IMR-90 (cell line): ENCODE measurements around the gene TDRD7. TPM values are rescaled to one million over a fixed set of nuclear protein-coding genes. Genes with fewer than 3 reads are reported as not detected.

Source experiments
- ATAC-seq: fragments of 200-7000 bp; cut with Tn5 transposase; 2 replicates; pipeline ENCODE4 v1.9.1; 2020; ENCODE audit warnings: low read depth, mild to moderate bottlenecking, moderate library complexity
- BruUV-seq: library from RNA; stranded (reverse); fragments of 400-500 nt; replicated peaks from 2 replicates; lab custom pipeline; 2021; lab: Mats Ljungman, UMichigan
- CTCF ChIA-PET: fragments of 300-600 bp; formaldehyde crosslinking; extraction: SDS; loops from one replicate; lab custom pipeline; 2021; ENCODE audit warnings: antibody characterized with exemption; lab: Yijun Ruan, JAX
- POLR2A ChIA-PET: fragments of 300-600 bp; sonication (Branson Sonifier 250); formaldehyde crosslinking; loops from one replicate; lab custom pipeline; 2022; ENCODE audit warnings: antibody characterized with exemption; ENCODE audit not compliant: unreplicated experiment; lab: Charles Lee
- DNase-seq: peaks from one replicate; pipeline ENCODE4 v3.0.0; 2013
- H2AFZ ChIP-seq: replicated peaks from 2 replicates; pipeline ENCODE3; 2013; ENCODE audit warnings: low read length, mild to moderate bottlenecking; ENCODE audit not compliant: poor library complexity
- H2AK5ac ChIP-seq: 2 replicates; pipeline ENCODE4 v1.6.1; 2013; ENCODE audit warnings: low read depth, low read length, inconsistent platforms
- H2AK9ac ChIP-seq: replicated peaks from 2 replicates; pipeline ENCODE3; 2013; ENCODE audit warnings: mild to moderate bottlenecking, low read depth, low read length, moderate library complexity; ENCODE audit not compliant: poor library complexity
- H2BK120ac ChIP-seq: 2 replicates; pipeline ENCODE4 v1.6.1; 2013; ENCODE audit warnings: low read depth, low read length, inconsistent platforms
- H2BK15ac ChIP-seq: 3 replicates; pipeline ENCODE4 v1.6.1; 2013; ENCODE audit warnings: low read depth, low read length, inconsistent platforms
- H2BK20ac ChIP-seq: 2 replicates; pipeline ENCODE4 v1.6.1; 2013; ENCODE audit warnings: low read depth, mild to moderate bottlenecking, inconsistent platforms, low read length, moderate library complexity
- H2BK5ac ChIP-seq: 2 replicates; pipeline ENCODE4 v1.6.1; 2013; ENCODE audit warnings: mild to moderate bottlenecking, low read depth, low read length, inconsistent platforms; ENCODE audit not compliant: poor library complexity, severe bottlenecking
- H3K14ac ChIP-seq: replicated peaks from 2 replicates; pipeline ENCODE4 v1.6.1; 2013; ENCODE audit warnings: low read depth, low read length, inconsistent platforms
- H3K18ac ChIP-seq: 2 replicates; pipeline ENCODE4 v1.6.1; 2013; ENCODE audit warnings: low read depth, low read length, control low read depth
- H3K23ac ChIP-seq: 2 replicates; pipeline ENCODE4 v1.6.1; 2013; ENCODE audit warnings: low read depth, low read length, inconsistent platforms
- H3K27ac ChIP-seq: 2 replicates; pipeline ENCODE4 v1.5.1; 2013; ENCODE audit warnings: mild to moderate bottlenecking, control low read depth, low read length; ENCODE audit not compliant: insufficient read depth
- H3K27me3 ChIP-seq: 2 replicates; pipeline ENCODE4 v1.6.1; 2013; ENCODE audit warnings: low read length; ENCODE audit not compliant: control insufficient read depth, insufficient read depth
- H3K36me3 ChIP-seq: 2 replicates; pipeline ENCODE4 v1.6.1; 2013; ENCODE audit warnings: low read length, mixed read lengths; ENCODE audit not compliant: control insufficient read depth, insufficient read depth
- H3K4ac ChIP-seq: 2 replicates; pipeline ENCODE4 v1.6.1; 2013; ENCODE audit warnings: low read depth, low read length, inconsistent platforms
- H3K4me1 ChIP-seq: 2 replicates; pipeline ENCODE4 v1.6.1; 2013; ENCODE audit warnings: low read length, mixed read lengths; ENCODE audit not compliant: control insufficient read depth, insufficient read depth
- H3K4me2 ChIP-seq: 2 replicates; pipeline ENCODE4 v1.6.1; 2013; ENCODE audit warnings: low read depth, mild to moderate bottlenecking, control low read depth, low read length, moderate library complexity
- H3K4me3 ChIP-seq: 2 replicates; pipeline ENCODE4 v1.5.1; 2013; ENCODE audit warnings: low read depth, mild to moderate bottlenecking, control low read depth, low read length, moderate library complexity; ENCODE audit not compliant: insufficient read depth
- H3K56ac ChIP-seq: 2 replicates; pipeline ENCODE4 v1.6.1; 2013; ENCODE audit warnings: low read length, inconsistent platforms; ENCODE audit not compliant: insufficient read depth; ENCODE audit errors: extremely low read depth
- H3K79me1 ChIP-seq, 2 experiments: 2 replicates each; pipeline ENCODE4 v1.6.1; 2013; ENCODE audit warnings: low read length in 2 of 2, inconsistent platforms in 1 of 2, low read depth in 1 of 2
- H3K9ac ChIP-seq: 2 replicates; pipeline ENCODE4 v1.6.1; 2013; ENCODE audit warnings: low read depth, low read length, control low read depth
- H3K9me1 ChIP-seq: 2 replicates; pipeline ENCODE4 v1.6.1; 2013; ENCODE audit warnings: low read length, inconsistent platforms; ENCODE audit not compliant: insufficient read depth
- H3K9me3 ChIP-seq: 2 replicates; pipeline ENCODE4 v1.6.1; 2013; ENCODE audit warnings: low read length; ENCODE audit not compliant: control insufficient read depth, insufficient read depth
- H4K20me1 ChIP-seq: 2 replicates; pipeline ENCODE4 v1.6.1; 2013; ENCODE audit warnings: low read length, inconsistent platforms; ENCODE audit not compliant: insufficient read depth
- H4K5ac ChIP-seq: 2 replicates; pipeline ENCODE4 v1.6.1; 2013; ENCODE audit warnings: mild to moderate bottlenecking, low read depth, low read length, control low read depth
- H4K8ac ChIP-seq, 2 experiments: 2 replicates each; pipeline ENCODE4 v1.6.1; 2013; ENCODE audit warnings: low read depth in 2 of 2, low read length in 2 of 2, control low read depth in 1 of 2, inconsistent platforms in 1 of 2
- H4K91ac ChIP-seq: 2 replicates; pipeline ENCODE4 v1.6.1; 2013; ENCODE audit warnings: low read depth, low read length, inconsistent platforms; ENCODE audit not compliant: insufficient read depth
- BHLHE40 ChIP-seq: fragments of 150-350 bp; IDR thresholded peaks from 2 replicates; pipeline ENCODE4 v1.6.1; 2016; ENCODE audit warnings: mild to moderate bottlenecking, low read depth, low read length
- CEBPB ChIP-seq: IDR thresholded peaks from 2 replicates; pipeline ENCODE4 v1.6.1; 2012; ENCODE audit warnings: low read depth, low read length, improper control_type of control experiment
- CHD1 ChIP-seq: IDR thresholded peaks from 2 replicates; pipeline ENCODE4 v1.6.1; 2012; ENCODE audit warnings: low read depth, low read length, improper control_type of control experiment
- MAFK ChIP-seq: IDR thresholded peaks from 2 replicates; pipeline ENCODE4 v1.6.1; 2012; ENCODE audit warnings: low read depth, low read length, improper control_type of control experiment
- MAZ ChIP-seq: IDR thresholded peaks from 2 replicates; pipeline ENCODE4 v1.6.1; 2012; ENCODE audit warnings: low read depth, mild to moderate bottlenecking, low read length, improper control_type of control experiment, moderate library complexity, borderline replicate concordance
- MXI1 ChIP-seq: IDR thresholded peaks from 2 replicates; pipeline ENCODE4 v1.6.1; 2012; ENCODE audit warnings: low read depth, mild to moderate bottlenecking, low read length, moderate library complexity, borderline replicate concordance
- RCOR1 ChIP-seq: IDR thresholded peaks from 2 replicates; pipeline ENCODE4 v1.6.1; 2012; ENCODE audit warnings: mild to moderate bottlenecking, low read length, improper control_type of control experiment; ENCODE audit not compliant: insufficient replicate concordance
- WGBS, 2 experiments: methylation state at CpG; one replicate each; pipeline versions ENCODE4 v1.1.5 to v1.1.7; 2013; ENCODE audit warnings: missing lambda C conversion rate in 2 of 2; ENCODE audit not compliant: insufficient read length in 1 of 2; ENCODE audit errors: extremely low coverage in 2 of 2; 5-methylcytosine and 5-hydroxymethylcytosine counted together
- dilution Hi-C: fragments of 300-500 bp; cut with HindIII; formaldehyde crosslinking; loops from one replicate; pipeline ENCODE4 v1.14.3; 2018; ENCODE audit warnings: low sequenced_read_pairs; ENCODE audit not compliant: unreplicated experiment
- in situ Hi-C: fragments of 300-500 bp; cut with MboI; formaldehyde crosslinking; loops from 3 replicates; pipeline ENCODE4 v1.14.3; 2019; ENCODE audit warnings: low sequenced_read_pairs, inconsistent platforms, mixed read lengths
- intact Hi-C: fragments of 100-400 bp; cut with micrococcal nuclease; formaldehyde crosslinking; loops from 2 replicates; pipeline ENCODE4 v1.10.0; 2022
- polyA plus RNA-seq, 3 experiments: library from polyadenylated mRNA; depleted of rRNA; stranded (reverse); fragments of >200 nt; gene quantifications; 2 replicates each; pipeline ENCODE4 v1.2.3, GENCODE V29; 2012; ENCODE audit warnings: low replicate concordance in 1 of 3
- total RNA-seq: library from RNA; depleted of rRNA; stranded (reverse); fragments of >200 nt; gene quantifications from 2 replicates; pipeline ENCODE4 v1.2.3, GENCODE V29; 2012
- TF ChIP-seq, protein P1 (sequence below): fragments of 150-350 bp; IDR thresholded peaks from 2 replicates; pipeline ENCODE4 v1.6.1; 2016; ENCODE audit warnings: low read depth, mild to moderate bottlenecking, low read length, moderate library complexity, borderline replicate concordance

The TDRD7 gene
- total and polyA plus RNA-seq, 2 of the 4 experiments (the other 2 are of a cell fraction) = 4.4 to 9.7 TPM

DNA sequence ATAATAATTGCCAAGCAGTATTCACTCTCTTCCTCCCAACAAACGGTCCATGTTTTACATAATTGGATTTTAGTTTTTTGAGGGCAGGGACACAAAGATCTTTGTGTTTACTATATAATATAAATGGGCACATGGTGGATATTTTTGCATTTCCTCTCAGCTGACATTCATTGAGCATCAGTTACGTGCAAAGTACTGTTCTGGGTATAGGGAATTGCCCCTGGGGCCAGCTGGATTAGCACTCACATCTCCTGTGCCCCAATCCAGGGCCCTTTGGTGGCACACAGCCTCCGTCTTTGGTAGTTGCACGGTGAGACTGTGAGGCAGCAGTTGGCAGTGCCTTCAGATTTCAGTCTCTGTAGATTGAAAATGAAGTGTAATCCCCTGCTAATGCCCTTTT lies 1.6 kb downstream of the TDRD7 start:
- H2BK20ac ChIP-seq = no peak overlapping the region
- H4K20me1 ChIP-seq = peaks cover 2% of the 10 kb centered on the region; the same call in 1 of the 2 replicates
- no CpG with 5 or more reads among the region's 4 CpGs for WGBS, 2 experiments
- no peak overlapping the region for H3K4me3 ChIP-seq
- peaks cover 4 to 9% of the 10 kb centered on the region in 2 experiments; a peak in 2 of 4 replicates for H3K79me1 ChIP-seq
- ChIA-PET CTCF (interaction anchor here (1.4 kb wide), 1 partner anchor 202 kb away, joined by 3 read pairs; no protein-coding TSS in a partner anchor), POLR2A (no interaction called here)
- no peak for ATAC-seq
- no peak overlapping the region for H3K56ac ChIP-seq
- H3K36me3 ChIP-seq = no peaks in the 10 kb centered on the region
- dilution Hi-C loops = no loop called here
- H2AK9ac ChIP-seq = no peak overlapping the region
- no peak overlapping the region for H3K18ac ChIP-seq
- intact Hi-C loops = no loop called here
- no TSS peak for BruUV-seq
- H2BK15ac ChIP-seq = no peak overlapping the region
- peak overlapping the region; percentile 90; the same call in 1 of the 2 replicates for H3K4me2 ChIP-seq
- TF ChIP-seq RCOR1 = no peak
- TF ChIP-seq CHD1 = no peak
- TF ChIP-seq, protein P1, sequence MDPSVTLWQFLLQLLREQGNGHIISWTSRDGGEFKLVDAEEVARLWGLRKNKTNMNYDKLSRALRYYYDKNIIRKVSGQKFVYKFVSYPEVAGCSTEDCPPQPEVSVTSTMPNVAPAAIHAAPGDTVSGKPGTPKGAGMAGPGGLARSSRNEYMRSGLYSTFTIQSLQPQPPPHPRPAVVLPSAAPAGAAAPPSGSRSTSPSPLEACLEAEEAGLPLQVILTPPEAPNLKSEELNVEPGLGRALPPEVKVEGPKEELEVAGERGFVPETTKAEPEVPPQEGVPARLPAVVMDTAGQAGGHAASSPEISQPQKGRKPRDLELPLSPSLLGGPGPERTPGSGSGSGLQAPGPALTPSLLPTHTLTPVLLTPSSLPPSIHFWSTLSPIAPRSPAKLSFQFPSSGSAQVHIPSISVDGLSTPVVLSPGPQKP = no peak
- no peak for TF ChIP-seq BHLHE40
- TF ChIP-seq MXI1 = no peak
- no peak for TF ChIP-seq MAZ
- TF ChIP-seq MAFK = no peak
- no peak for TF ChIP-seq CEBPB
- peaks cover 3% of the 10 kb centered on the region; the same call in 1 of the 2 replicates for H3K4me1 ChIP-seq
- no peaks in the 10 kb centered on the region for H3K9me3 ChIP-seq
- no peak for DNase-seq
- H4K91ac ChIP-seq = no peak overlapping the region
- no peak overlapping the region for H2BK120ac ChIP-seq
- H4K8ac ChIP-seq = no peak overlapping the region
- H3K9me1 ChIP-seq = no peaks in the 10 kb centered on the region
- peaks cover 5% of the 10 kb centered on the region; the same call in 1 of the 2 replicates for H3K27me3 ChIP-seq
- no peak overlapping the region for H3K9ac ChIP-seq
- no peak overlapping the region for H3K14ac ChIP-seq
- H4K5ac ChIP-seq = no peak overlapping the region
- H3K23ac ChIP-seq = no peak overlapping the region
- H2AK5ac ChIP-seq = no peak overlapping the region
- in situ Hi-C loops = no loop called here
- no peak overlapping the region for H3K27ac ChIP-seq
- H2AFZ ChIP-seq = no peak overlapping the region
- no peak overlapping the region for H3K4ac ChIP-seq
- no peak overlapping the region for H2BK5ac ChIP-seq
